Hepatocyte (in vitro differentiated cells): Measurements from ENCODE around the gene GLCCI1. TPM values are rescaled to one million over a fixed set of nuclear protein-coding genes. Genes with fewer than 3 reads are reported as not detected.

Source experiments
- DNase-seq: peaks from one replicate; pipeline ENCODE4 v3.0.0-alpha.2; 2016; ENCODE audit warnings: low spot score
- H2AFZ ChIP-seq: fragments of 200-600 bp; sonication (generic); 2 replicates; pipeline ENCODE4 v1.6.0; 2016; ENCODE audit warnings: antibody characterized with exemption, mild to moderate bottlenecking
- H3K27ac ChIP-seq: fragments of 200-600 bp; sonication (generic); 2 replicates; pipeline ENCODE4 v1.5.1; 2016; ENCODE audit warnings: mild to moderate bottlenecking
- H3K27me3 ChIP-seq: fragments of 200-600 bp; sonication (generic); 2 replicates; pipeline ENCODE4 v1.6.1; 2016
- H3K36me3 ChIP-seq: fragments of 200-600 bp; sonication (generic); replicated peaks from 2 replicates; pipeline ENCODE4 v1.5.1; 2016; ENCODE audit warnings: low read depth; ENCODE audit not compliant: insufficient read depth
- H3K4me1 ChIP-seq: fragments of 200-600 bp; sonication (generic); 2 replicates; pipeline ENCODE4 v1.5.1; 2016; ENCODE audit warnings: mild to moderate bottlenecking, moderate library complexity; ENCODE audit not compliant: insufficient read depth
- H3K4me2 ChIP-seq: fragments of 200-600 bp; sonication (generic); 2 replicates; pipeline ENCODE4 v1.6.0; 2016
- H3K4me3 ChIP-seq: fragments of 200-600 bp; sonication (generic); 2 replicates; pipeline ENCODE4 v1.5.1; 2016; ENCODE audit warnings: mild to moderate bottlenecking
- H3K79me2 ChIP-seq: fragments of 200-600 bp; sonication (generic); 2 replicates; pipeline ENCODE4 v1.6.0; 2017; ENCODE audit warnings: mild to moderate bottlenecking
- H3K9me2 ChIP-seq: fragments of 200-600 bp; sonication (generic); replicated peaks from 2 replicates; pipeline ENCODE4 v1.6.0; 2017; ENCODE audit warnings: mild to moderate bottlenecking; ENCODE audit not compliant: insufficient read depth
- H3K9me3 ChIP-seq: fragments of 200-600 bp; sonication (generic); 2 replicates; pipeline ENCODE4 v1.5.1; 2016; ENCODE audit warnings: low read depth, mild to moderate bottlenecking
- H4K20me1 ChIP-seq: fragments of 200-600 bp; sonication (generic); 2 replicates; pipeline ENCODE4 v1.6.0; 2016; ENCODE audit warnings: mild to moderate bottlenecking; ENCODE audit not compliant: insufficient read depth, poor library complexity, severe bottlenecking
- EZH2 ChIP-seq: fragments of 200-600 bp; sonication (generic); IDR thresholded peaks from 2 replicates; pipeline ENCODE4 v1.6.1; 2016; ENCODE audit warnings: antibody characterized with exemption, mild to moderate bottlenecking, borderline replicate concordance
- EZH2phosphoT487 ChIP-seq: fragments of 200-600 bp; sonication (generic); IDR thresholded peaks from one replicate; pipeline ENCODE4 v1.6.1; 2018; ENCODE audit warnings: antibody characterized with exemption, mild to moderate bottlenecking, low read depth, moderate library complexity; ENCODE audit not compliant: unreplicated experiment, severe bottlenecking
- WGBS: methylation state at CpG from one replicate; pipeline ENCODE4 v1.1.6; 2016; ENCODE audit warnings: low lambda C conversion rate; ENCODE audit errors: missing lambda C conversion rate; 5-methylcytosine and 5-hydroxymethylcytosine counted together
- polyA plus RNA-seq: library from polyadenylated mRNA; unstranded; fragments of >200 nt; fragmentation: Nextera tagmentation; extraction: Ambion mirVana; gene quantifications from 2 replicates; pipeline ENCODE4 v1.2.1, GENCODE V29; 2016
- total RNA-seq: library from RNA; depleted of rRNA; stranded (reverse); fragments of >200 nt; gene quantifications from 2 replicates; pipeline ENCODE4 v1.2.3, GENCODE V29; 2014
- TF ChIP-seq, protein P1 (sequence below): fragments of 200-600 bp; sonication (generic); IDR thresholded peaks from 2 replicates; pipeline ENCODE4 v1.5.1; 2016; ENCODE audit warnings: antibody characterized with exemption, mild to moderate bottlenecking; ENCODE audit not compliant: poor library complexity

Gene GLCCI1
- total and polyA plus RNA-seq, 2 experiments from 2014 or later, result 15.7 to 21.4 TPM

DNA sequence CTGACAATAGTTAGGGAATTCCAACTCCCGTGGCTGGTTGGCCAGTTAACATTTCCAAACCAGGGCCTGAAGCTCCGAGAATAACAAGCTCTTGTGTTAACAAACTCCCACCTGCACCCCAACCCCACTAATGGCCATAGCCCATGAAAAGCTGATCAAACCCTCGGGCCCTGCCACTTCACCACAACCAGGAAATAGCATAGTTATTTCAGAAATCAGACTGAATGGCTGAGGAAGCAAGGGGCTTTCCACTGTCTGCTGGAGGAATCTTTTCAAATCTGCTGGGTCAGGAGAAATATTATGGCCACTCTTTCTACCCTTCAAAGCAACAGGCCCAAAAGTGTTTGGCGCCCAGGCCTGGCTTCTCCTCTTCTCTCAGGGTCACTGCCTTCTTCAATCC, 145.6 kb downstream of the GLCCI1 start:
- Histone ChIP-seq H3K79me2 (no peaks in the 10 kb centered on the region), H3K9me2 (no peaks in the 10 kb centered on the region), H3K9me3 (no peaks in the 10 kb centered on the region), H3K27me3 (no peaks in the 10 kb centered on the region), H3K4me2 (no peak overlapping the region), H3K4me1 (no peaks in the 10 kb centered on the region), H4K20me1 (no peaks in the 10 kb centered on the region), H3K36me3 (no peaks in the 10 kb centered on the region), H3K4me3 (no peak overlapping the region), H2AFZ (no peak overlapping the region), H3K27ac (no peak overlapping the region)
- no peak for DNase-seq
- TF ChIP-seq, protein P1, sequence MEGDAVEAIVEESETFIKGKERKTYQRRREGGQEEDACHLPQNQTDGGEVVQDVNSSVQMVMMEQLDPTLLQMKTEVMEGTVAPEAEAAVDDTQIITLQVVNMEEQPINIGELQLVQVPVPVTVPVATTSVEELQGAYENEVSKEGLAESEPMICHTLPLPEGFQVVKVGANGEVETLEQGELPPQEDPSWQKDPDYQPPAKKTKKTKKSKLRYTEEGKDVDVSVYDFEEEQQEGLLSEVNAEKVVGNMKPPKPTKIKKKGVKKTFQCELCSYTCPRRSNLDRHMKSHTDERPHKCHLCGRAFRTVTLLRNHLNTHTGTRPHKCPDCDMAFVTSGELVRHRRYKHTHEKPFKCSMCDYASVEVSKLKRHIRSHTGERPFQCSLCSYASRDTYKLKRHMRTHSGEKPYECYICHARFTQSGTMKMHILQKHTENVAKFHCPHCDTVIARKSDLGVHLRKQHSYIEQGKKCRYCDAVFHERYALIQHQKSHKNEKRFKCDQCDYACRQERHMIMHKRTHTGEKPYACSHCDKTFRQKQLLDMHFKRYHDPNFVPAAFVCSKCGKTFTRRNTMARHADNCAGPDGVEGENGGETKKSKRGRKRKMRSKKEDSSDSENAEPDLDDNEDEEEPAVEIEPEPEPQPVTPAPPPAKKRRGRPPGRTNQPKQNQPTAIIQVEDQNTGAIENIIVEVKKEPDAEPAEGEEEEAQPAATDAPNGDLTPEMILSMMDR, result no peak
- TF ChIP-seq EZH2phosphoT487 (no peak), EZH2 (no peak)
- WGBS, result 92% methylated on average over 4 of the region's 4 CpGs

DNA sequence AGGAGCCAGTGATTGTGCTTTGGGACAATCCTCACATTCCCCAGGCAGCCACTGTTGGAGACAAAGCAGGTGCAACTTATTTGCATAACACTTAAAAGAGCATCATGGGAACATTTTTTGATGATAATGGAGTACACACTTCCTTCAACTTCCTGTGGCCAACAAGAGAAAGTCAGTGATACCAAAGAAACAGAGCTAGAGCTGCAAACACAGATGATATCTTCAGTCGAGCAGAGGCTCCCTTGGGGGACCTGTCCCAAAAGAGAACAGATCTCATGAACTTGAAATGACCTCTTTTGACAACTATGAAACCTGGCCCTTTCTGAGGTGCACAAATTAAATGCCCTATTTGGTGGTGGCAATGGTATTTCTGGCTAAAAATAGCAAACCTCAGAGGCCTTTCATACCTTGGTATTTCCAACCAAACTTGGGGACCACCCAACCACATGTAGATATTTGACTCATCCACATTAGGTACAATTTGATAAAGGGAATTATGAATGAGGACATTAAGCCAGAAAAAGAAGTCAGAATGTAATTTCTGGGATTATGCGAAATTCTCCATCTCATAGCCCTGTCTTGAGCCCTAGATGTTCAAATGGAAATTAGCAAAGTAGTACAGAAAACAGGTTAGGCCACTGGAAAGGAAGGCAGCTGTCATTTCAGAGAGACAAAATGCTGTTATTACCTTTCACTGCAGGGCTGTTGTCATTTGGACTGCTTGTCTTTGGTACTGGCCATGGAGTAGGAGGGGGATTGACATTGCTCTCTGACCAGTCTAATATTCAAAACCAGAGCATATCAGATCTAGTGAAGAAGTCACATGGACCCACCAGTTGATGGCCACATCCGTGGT, 147.2 kb downstream of the GLCCI1 start:
- no peak for DNase-seq
- WGBS, result 90% methylated on average over 3 of the region's 3 CpGs
- Histone ChIP-seq H3K4me1 (no peaks in the 10 kb centered on the region), H3K4me3 (no peak overlapping the region), H3K4me2 (no peak overlapping the region), H2AFZ (no peak overlapping the region), H3K9me2 (no peaks in the 10 kb centered on the region), H3K79me2 (no peaks in the 10 kb centered on the region), H4K20me1 (no peaks in the 10 kb centered on the region), H3K27ac (no peak overlapping the region), H3K27me3 (no peaks in the 10 kb centered on the region), H3K36me3 (no peaks in the 10 kb centered on the region), H3K9me3 (no peaks in the 10 kb centered on the region)
- TF ChIP-seq EZH2 (no peak), EZH2phosphoT487 (no peak)
- TF ChIP-seq, protein P1, result no peak

DNA sequence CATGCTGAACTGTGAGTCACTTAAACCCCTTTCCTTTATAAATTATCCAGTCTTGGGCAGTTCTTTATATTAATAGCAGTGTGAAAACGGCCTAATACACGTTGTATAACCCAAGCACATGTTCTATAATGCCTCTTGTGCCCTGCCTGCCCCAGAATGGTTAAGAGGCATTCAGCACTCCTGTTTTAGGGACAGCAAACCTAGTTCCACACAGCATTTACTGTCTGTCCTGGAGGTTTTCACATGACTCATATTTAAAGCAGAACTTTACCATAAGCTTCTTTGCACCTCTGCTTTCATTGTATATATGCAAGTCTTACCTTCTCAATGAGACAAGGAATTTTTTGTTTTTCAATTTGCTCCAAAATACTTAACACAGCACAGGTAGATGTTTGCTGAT, 148.6 kb downstream of the GLCCI1 start:
- Histone ChIP-seq H3K27me3 (no peaks in the 10 kb centered on the region), H2AFZ (no peak overlapping the region), H3K27ac (no peak overlapping the region), H3K36me3 (no peaks in the 10 kb centered on the region), H3K9me2 (no peaks in the 10 kb centered on the region), H3K4me1 (no peaks in the 10 kb centered on the region), H3K79me2 (no peaks in the 10 kb centered on the region), H3K9me3 (no peaks in the 10 kb centered on the region), H4K20me1 (no peaks in the 10 kb centered on the region), H3K4me2 (no peak overlapping the region), H3K4me3 (no peak overlapping the region)
- no peak for TF ChIP-seq EZH2phosphoT487
- no peak for TF ChIP-seq EZH2
- TF ChIP-seq, protein P1, result no peak
- 76% methylated on average over 2 of the region's 2 CpGs for WGBS
- no peak for DNase-seq
